Measurements from ENCODE around the gene TBC1D14. TPM values are rescaled to one million over a fixed set of nuclear protein-coding genes. Genes with fewer than 3 reads are reported as not detected.

TBC1D14 gene
- total RNA-seq, 1 donor from 2014 or later, result 33.2 TPM

DNA sequence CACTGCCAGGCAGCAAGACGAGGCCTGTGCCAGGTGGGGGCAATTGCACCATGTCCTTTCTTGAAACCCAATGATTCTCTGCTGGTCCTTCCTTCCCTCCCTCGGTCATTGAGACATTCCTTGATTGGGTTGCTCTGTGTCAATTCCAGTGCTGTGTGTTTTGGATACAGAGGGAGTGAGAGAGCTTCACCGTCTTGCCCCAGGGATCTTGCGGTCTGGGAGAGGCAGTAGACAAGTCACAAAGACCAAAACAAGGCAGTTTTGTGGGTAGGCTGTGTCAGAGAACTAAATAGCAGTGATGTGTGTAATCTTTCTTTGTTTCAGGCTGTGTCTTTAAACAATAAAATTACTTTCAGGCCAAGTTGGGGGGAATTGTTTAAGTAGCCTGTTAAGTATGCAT is 94.7 kb downstream of the TBC1D14 start:
- no peaks in the 10 kb centered on the region for H3K27me3 Mint-ChIP-seq (ENCODE audit: unreplicated experiment)
- H3K9me3 Mint-ChIP-seq (ENCODE audit: unreplicated experiment), result no peaks in the 10 kb centered on the region
- DNase-seq (ENCODE audit: extremely low spot score, unreplicated experiment), result no peak
- no peak overlapping the region for H3K27ac Mint-ChIP-seq (ENCODE audit: unreplicated experiment)
- TF ChIP-seq, protein P1, sequence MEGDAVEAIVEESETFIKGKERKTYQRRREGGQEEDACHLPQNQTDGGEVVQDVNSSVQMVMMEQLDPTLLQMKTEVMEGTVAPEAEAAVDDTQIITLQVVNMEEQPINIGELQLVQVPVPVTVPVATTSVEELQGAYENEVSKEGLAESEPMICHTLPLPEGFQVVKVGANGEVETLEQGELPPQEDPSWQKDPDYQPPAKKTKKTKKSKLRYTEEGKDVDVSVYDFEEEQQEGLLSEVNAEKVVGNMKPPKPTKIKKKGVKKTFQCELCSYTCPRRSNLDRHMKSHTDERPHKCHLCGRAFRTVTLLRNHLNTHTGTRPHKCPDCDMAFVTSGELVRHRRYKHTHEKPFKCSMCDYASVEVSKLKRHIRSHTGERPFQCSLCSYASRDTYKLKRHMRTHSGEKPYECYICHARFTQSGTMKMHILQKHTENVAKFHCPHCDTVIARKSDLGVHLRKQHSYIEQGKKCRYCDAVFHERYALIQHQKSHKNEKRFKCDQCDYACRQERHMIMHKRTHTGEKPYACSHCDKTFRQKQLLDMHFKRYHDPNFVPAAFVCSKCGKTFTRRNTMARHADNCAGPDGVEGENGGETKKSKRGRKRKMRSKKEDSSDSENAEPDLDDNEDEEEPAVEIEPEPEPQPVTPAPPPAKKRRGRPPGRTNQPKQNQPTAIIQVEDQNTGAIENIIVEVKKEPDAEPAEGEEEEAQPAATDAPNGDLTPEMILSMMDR (IDR thresholded peaks at IDR 0.05), result no peak
- no peak overlapping the region for H3K4me3 Mint-ChIP-seq (ENCODE audit: unreplicated experiment)
- no peaks in the 10 kb centered on the region for H3K4me1 Mint-ChIP-seq (ENCODE audit: unreplicated experiment)
- peaks cover 47% of the 10 kb centered on the region for H3K36me3 Mint-ChIP-seq (ENCODE audit: unreplicated experiment)

DNA sequence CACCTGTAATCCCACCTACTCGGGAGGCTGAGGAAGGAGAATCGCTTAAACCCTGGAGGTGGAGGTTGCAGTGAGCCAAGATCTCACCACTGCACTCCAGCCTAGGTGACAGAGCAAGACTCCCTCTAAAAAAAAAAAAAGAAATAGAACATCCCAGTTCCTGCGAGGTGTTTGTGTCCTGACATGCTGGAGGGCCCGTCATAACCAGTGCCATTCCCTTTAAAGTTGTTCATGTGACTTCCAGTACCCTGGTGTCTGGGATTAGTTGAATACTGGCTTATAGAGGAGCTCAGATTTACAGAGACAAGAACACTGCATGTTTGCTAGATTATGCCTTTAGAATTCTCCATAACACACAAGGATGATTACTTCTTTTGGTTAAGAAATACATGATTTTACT is 95.9 kb downstream of the TBC1D14 start:
- Mint-ChIP-seq H3K27ac (ENCODE audit: unreplicated experiment) (no peak overlapping the region), H3K4me3 (ENCODE audit: unreplicated experiment) (no peak overlapping the region), H3K4me1 (ENCODE audit: unreplicated experiment) (no peaks in the 10 kb centered on the region), H3K36me3 (ENCODE audit: unreplicated experiment) (peaks cover 37% of the 10 kb centered on the region), H3K9me3 (ENCODE audit: unreplicated experiment) (no peaks in the 10 kb centered on the region), H3K27me3 (ENCODE audit: unreplicated experiment) (no peaks in the 10 kb centered on the region)
- TF ChIP-seq, protein P1 (IDR thresholded peaks at IDR 0.05), result no peak
- no peak for DNase-seq (ENCODE audit: extremely low spot score, unreplicated experiment)

DNA sequence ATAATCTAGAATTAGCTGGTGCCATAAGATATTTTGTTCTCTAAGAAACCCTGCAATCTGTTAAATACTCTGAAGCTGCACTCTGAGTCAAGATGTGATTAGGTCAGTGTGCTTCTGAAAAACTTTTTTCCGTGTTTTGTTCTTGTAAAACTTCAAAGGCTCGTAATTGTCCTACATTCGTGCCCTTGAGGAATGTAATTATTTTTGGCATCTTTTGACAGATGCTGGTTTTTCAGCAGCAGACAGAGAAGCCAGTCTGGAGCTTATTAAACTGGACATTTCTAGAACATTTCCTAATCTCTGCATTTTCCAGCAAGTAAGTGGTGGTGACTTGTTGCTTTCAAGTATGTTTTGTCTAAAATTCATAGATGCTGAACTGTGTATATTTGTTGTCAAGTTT is 96.8 kb downstream of the TBC1D14 start:
- DNase-seq (ENCODE audit: extremely low spot score, unreplicated experiment), result no peak
- H3K36me3 Mint-ChIP-seq (ENCODE audit: unreplicated experiment), result peaks cover 33% of the 10 kb centered on the region
- no peaks in the 10 kb centered on the region for H3K27me3 Mint-ChIP-seq (ENCODE audit: unreplicated experiment)
- H3K27ac Mint-ChIP-seq (ENCODE audit: unreplicated experiment), result no peak overlapping the region
- TF ChIP-seq, protein P1 (IDR thresholded peaks at IDR 0.05), result no peak
- no peak overlapping the region for H3K4me3 Mint-ChIP-seq (ENCODE audit: unreplicated experiment)
- no peaks in the 10 kb centered on the region for H3K9me3 Mint-ChIP-seq (ENCODE audit: unreplicated experiment)
- no peaks in the 10 kb centered on the region for H3K4me1 Mint-ChIP-seq (ENCODE audit: unreplicated experiment)

DNA sequence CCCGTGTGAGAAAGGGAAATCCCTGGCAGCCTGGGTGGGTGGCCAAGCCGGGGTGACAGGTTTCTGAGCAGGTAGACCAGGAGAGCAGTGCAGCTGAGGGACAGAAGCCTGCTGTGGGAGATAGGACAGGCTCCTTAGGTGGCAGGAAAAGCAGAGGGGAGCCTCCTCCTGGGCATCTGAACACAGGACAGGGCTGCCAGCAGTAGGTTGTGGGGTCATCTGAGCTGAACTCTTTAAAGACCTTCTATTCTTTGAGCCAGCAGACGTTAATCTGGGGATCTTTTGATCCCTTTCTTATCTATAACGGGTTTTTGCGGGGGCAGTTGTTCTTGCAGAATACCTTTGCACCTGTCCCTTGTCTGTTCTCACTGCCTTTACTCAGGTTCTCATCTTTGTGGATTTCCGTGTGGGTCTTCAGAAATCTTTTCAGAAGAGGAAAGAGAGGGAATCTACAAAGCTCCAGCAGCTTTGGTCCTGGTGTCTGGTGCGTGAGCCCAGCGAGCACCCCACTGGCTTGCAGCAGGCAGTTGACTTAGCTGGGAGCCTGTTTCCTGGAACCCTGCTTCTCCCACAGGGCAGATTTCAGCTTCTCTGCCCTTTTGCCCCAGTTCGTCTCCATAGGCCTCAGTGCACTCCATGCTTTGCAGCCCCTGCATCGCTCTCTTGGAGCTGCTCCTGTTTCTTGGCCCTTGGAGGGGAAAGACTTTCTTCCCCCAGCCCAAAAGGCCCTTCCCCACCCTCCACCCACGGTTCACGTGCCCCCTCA is 97.7 kb downstream of the TBC1D14 start:
- no peak for DNase-seq (ENCODE audit: extremely low spot score, unreplicated experiment)
- TF ChIP-seq, protein P1 (IDR thresholded peaks at IDR 0.05), result no peak
- Mint-ChIP-seq H3K4me1 (ENCODE audit: unreplicated experiment) (no peaks in the 10 kb centered on the region), H3K27me3 (ENCODE audit: unreplicated experiment) (no peaks in the 10 kb centered on the region), H3K27ac (ENCODE audit: unreplicated experiment) (no peak overlapping the region), H3K36me3 (ENCODE audit: unreplicated experiment) (peaks cover 24% of the 10 kb centered on the region), H3K4me3 (ENCODE audit: unreplicated experiment) (no peak overlapping the region), H3K9me3 (ENCODE audit: unreplicated experiment) (no peaks in the 10 kb centered on the region)

DNA sequence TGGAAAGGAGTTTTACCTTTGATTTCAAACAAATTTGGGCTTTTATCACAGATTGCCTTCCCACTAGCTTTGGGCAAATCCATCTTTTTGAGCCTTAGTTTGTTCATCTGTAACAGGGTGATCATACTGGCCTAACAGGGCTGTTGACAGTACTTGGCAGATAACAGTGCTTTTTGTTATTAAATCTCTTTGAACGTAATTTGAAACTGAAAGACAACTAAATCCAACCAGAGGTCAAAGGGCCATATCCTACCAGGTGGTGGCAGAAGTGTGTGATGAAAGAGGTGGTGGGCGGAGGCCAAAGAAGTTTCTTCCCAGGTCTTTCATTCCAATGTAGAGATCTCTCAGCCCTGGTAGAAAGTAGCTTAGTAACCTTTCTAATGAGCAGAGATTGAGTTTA is 98.3 kb downstream of the TBC1D14 start:
- DNase-seq (ENCODE audit: extremely low spot score, unreplicated experiment), result no peak
- Mint-ChIP-seq H3K36me3 (ENCODE audit: unreplicated experiment) (peaks cover 24% of the 10 kb centered on the region), H3K27me3 (ENCODE audit: unreplicated experiment) (no peaks in the 10 kb centered on the region), H3K4me1 (ENCODE audit: unreplicated experiment) (no peaks in the 10 kb centered on the region), H3K27ac (ENCODE audit: unreplicated experiment) (no peak overlapping the region), H3K4me3 (ENCODE audit: unreplicated experiment) (no peak overlapping the region), H3K9me3 (ENCODE audit: unreplicated experiment) (no peaks in the 10 kb centered on the region)
- TF ChIP-seq, protein P1 (IDR thresholded peaks at IDR 0.05), result no peak

Data from osteocyte (in vitro differentiated cells).